PC-9 (cell line): Measurements from ENCODE around the gene ZNF592.

Experiments
- EZH2 ChIP-seq: fragments of 200-600 bp; sonication (generic); IDR thresholded peaks from 2 replicates; pipeline ENCODE4 v1.8.0; 2017; ENCODE audit warnings: antibody characterized with exemption, low read depth
- TF ChIP-seq, protein P1 (sequence below): fragments of 200-600 bp; sonication (generic); conservative IDR thresholded peaks from 2 replicates; pipeline ENCODE4 v1.6.1; 2017; ENCODE audit warnings: mixed run types, antibody characterized with exemption, mild to moderate bottlenecking, moderate library complexity

- TF ChIP-seq, protein P1, sequence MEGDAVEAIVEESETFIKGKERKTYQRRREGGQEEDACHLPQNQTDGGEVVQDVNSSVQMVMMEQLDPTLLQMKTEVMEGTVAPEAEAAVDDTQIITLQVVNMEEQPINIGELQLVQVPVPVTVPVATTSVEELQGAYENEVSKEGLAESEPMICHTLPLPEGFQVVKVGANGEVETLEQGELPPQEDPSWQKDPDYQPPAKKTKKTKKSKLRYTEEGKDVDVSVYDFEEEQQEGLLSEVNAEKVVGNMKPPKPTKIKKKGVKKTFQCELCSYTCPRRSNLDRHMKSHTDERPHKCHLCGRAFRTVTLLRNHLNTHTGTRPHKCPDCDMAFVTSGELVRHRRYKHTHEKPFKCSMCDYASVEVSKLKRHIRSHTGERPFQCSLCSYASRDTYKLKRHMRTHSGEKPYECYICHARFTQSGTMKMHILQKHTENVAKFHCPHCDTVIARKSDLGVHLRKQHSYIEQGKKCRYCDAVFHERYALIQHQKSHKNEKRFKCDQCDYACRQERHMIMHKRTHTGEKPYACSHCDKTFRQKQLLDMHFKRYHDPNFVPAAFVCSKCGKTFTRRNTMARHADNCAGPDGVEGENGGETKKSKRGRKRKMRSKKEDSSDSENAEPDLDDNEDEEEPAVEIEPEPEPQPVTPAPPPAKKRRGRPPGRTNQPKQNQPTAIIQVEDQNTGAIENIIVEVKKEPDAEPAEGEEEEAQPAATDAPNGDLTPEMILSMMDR = no peak
- TF ChIP-seq EZH2 = no peak
Observed at GRCh38 chr15:84740691-84741090, 7.7 kb upstream of the ZNF592 start.
